ENCODE data around the gene TRIM16.
"Not testable (repeated sequence)": the region's sequence is repeated elsewhere in the genome, so short reads cannot be mapped to it uniquely, and the experiment has no call there.

Gene TRIM16

DNA sequence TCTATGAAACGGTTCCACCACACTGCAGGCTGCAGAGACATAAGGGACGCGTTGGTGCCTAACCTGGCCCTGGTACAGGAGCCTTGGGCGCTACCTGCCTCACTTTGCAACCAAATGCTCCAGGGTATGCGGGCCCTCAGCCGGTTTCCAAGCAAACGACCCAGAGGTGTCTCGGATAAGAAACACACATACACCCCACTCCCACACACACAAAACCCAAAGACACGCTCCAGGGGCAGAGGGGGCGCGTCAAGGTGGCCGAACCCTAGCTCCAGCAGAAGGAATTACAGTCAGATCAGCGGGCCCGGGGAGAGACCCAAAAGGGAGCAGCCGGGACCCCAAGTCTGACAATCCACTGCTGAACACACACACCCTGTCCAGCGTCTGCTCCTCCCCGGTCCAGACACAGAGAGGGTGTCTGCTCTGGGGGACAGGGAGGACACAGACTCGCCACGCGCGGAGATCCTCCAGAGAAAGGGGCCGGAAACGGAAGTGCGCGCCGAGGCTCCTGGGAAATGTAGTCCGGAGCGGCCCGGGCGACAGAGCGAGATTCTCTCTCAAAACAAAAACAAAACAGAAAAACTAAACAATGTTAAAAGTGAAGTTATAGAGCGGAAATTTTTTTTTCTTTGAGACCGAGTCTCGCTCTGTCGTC lies at the start of gene TRIM16:
Gene TRIM16, minus strand, starts transcription at position 488 of the 655 bp plus-strand sequence. CDS start 32,702 bp downstream, outside the sequence.
- DNase-seq (ENCODE audit: low read depth): peak; percentile 71

DNA sequence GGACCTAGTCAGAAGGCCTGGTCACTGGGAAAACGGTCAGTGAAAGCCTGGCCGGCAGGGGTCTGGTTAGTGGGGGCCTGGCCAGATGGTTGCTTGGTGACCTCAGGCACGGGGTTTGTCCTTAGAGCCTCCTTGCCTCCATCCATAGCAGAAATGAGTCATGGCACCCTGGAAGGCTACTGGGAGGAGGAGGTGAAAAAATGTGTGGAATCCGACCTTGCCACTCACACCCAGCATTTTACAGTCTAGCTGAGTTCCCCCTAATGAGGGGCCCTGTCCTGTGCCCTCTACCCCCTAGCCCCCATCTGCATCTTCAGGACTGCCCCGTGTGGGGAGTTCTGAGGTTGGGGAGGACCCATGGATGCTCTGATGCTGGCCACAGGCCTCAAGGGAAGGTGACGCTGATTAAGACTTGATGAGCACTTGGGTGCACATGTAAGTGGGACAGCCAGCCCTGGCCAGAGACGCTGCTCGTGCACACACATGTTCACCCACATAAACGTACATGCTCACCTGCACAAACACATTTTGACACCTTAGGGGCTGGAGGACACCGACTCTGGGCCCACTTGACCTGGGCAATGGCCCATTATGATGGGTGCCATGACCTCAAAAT lies 49.2 kb upstream of the TRIM16 start:
- not testable (repeated sequence) for DNase-seq (ENCODE audit: low read depth)

DNA sequence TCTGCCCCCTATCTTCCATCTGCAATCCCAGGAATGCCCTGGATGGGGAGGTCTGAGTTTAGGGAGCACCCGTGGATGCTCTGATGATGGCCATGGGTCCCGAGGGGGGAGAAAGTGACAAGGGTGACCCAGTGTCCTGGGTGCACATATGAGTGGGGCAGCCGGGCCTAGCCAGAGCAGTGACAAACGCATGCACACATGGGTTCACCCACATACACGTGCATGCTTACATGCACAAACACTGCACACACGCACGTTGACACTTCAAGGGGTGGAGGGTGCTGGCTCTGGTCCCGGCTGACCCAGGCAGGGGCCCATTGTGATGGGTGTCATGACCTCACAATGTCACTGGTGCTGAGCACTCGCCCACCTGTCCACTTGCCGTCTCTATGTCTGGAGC lies 47.8 kb upstream of the TRIM16 start, which contains the start of gene TBC1D26:
Gene TBC1D26, plus strand, starts transcription at position 384 of the 400 bp plus-strand sequence. CDS start 3,066 bp downstream, outside the sequence.
- not testable (repeated sequence) for DNase-seq (ENCODE audit: low read depth)

DNA sequence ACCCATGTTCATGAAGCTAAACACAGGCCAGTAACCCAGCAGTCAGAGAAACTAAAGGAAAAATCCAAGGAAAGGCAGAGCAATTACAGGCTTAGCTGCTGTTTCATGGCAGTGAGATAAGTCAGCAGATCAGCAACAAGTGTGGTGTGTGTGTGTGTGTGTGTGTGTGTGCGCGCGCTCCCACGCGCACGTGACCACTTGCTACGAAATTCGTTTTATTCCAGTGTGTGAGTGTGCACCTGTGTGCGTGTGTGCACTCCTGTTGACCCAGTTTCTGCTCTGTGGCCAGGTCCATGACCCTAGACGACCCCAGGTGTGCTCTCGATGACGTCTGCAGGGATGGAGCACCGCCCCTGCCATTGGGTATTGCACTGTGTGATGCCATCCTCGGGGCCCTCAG lies 46.4 kb upstream of the TRIM16 start:
- not testable (repeated sequence) for DNase-seq (ENCODE audit: low read depth)

DNA sequence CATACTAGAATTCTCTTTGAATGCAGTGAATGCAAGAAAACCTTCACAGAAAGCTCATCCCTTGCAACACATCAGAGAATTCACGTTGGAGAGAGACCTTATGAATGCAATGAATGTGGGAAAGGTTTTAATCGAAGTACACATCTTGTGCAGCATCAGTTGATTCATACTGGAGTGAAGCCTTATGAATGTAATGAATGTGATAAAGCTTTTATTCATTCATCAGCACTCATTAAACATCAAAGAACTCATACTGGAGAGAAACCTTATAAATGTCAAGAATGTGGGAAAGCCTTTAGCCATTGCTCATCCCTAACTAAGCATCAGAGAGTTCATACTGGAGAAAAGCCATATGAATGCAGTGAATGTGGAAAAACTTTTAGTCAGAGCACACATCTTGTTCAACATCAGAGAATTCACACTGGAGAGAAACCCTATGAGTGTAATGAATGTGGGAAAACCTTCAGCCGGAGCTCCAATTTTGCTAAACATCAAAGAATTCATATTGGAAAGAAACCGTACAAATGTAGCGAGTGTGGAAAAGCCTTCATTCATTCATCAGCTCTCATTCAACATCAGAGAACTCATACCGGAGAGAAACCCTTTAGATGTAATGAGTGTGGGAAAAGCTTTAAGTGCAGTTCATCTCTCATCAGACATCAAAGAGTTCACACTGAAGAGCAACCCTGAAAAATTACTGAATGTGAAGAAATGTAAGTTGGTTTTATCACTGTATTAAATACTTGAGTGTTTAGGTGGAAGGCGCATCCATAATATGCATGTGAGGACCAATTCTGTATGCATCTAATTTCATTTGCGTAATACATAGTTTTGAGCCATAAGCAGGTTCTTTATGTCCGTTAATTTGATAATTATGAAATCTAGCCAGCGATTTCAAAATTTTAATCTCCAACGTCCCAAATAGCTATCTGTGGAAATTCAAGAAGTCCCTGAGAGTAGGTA lies 32.8 kb upstream of the TRIM16 start:
- not testable (repeated sequence) for DNase-seq (ENCODE audit: low read depth)

DNA sequence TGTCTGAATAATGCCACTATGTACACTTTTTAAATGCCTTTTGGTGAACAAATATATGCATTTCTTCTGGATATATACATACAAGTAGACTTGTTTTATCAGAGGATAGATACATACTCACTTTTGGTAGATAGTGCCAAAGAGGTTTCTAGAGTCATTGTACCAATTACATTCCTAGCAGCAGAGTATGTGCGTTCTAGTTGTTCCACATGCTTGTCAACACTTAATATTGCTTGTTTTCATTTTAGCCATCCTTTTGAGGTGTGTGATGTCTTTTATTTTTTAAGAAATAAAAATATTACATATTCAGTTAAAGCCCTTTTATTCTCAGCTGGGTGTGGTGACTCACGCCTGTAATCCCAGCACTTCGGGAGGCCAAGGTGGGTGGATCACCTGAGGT lies 24.8 kb upstream of the TRIM16 start:
- DNase-seq (ENCODE audit: low read depth): not testable (repeated sequence)

DNA sequence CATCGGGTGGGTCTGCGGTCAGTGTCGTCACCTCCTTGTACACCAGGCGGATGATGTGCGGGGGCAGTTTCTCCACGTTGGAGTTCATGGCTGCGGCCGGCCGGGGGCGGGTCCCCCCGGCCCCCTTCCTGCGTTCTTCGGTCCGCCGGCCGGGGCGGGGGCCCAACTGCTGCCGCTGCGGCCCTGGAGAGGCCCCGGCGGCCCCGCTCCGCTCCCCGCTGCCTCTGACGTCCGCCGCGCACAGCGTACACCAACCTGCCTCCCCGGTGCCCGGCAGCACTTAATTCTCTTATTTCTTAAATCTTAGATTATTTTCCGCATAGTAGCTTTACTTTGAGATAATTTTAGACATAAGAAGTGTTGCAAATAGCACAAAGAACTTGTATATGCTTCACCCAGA lies 20.7 kb upstream of the TRIM16 start:
- not testable (repeated sequence) for DNase-seq (ENCODE audit: low read depth)

DNA sequence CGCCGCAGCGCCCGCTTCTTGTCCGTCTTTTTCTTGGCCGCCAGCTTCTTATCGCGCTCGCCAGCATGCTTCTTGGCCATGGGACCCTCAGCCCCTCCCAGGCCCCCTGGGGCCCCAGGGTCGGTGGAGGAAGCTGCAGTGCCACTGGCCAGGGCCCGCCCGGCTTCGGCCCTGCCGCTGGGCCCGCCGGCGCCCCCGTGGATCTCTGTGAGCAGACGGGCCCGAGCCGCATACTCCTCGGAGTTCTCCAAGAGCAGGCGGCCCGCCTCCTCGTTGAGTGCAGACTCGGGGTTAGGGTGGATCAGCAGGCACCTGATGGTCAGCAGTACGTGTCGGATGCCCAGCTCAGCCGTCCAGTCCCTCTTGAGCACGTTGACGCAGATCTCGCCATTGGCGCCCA lies 20.1 kb upstream of the TRIM16 start:
- DNase-seq (ENCODE audit: low read depth): not testable (repeated sequence)

DNA sequence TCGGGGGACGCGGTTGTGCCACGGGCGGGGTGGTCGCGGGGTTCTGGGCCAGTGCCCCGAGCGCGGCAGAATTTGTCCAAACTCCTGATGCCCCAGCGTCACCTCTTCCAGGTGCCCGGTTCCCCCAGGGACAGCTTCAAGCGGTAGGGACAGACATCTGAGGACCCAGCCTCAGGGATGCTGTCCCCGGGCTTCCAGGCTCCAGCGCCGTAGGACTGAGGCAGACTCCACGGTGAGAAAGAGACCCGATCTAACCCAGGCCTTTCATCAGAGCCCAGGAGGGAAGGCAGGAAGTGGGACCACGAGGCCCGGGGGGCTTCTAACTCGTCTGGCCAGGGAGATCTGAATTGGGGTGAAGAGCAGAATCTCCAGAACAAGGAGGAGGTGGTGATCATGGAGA lies 15.8 kb upstream of the TRIM16 start:
- DNase-seq (ENCODE audit: low read depth): not testable (repeated sequence)

DNA sequence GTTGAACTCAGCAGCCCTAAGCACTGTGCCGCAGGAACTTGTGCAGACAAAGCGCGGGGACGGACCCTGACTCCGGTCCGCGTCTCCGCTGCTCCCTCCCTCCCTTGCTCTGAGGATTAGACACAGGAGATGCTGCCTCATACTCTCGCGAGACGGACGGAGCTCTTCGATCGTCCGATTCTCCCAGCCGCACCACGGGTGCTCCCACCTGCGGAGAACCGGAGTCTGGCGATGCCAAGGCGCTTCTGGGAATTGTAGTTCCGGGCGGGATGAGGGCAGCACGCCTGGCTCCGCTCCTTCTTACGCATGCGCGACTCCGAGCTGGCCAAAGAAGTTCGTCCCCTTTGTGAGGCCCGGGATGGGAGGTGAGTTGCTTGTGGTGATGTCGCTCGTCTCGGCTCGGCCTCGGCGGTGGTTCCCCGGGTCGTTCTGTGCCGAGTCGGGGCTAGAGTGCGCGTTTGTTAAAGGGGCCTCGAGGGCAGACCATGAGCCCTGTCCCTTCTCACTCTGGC lies 15.4 kb upstream of the TRIM16 start, which contains the start of gene ZNF286A:
Gene ZNF286A, plus strand, starts transcription at position 340 of the 512 bp plus-strand sequence. CDS start 578 bp downstream, outside the sequence.
- DNase-seq (ENCODE audit: low read depth): peak; percentile 100

DNA sequence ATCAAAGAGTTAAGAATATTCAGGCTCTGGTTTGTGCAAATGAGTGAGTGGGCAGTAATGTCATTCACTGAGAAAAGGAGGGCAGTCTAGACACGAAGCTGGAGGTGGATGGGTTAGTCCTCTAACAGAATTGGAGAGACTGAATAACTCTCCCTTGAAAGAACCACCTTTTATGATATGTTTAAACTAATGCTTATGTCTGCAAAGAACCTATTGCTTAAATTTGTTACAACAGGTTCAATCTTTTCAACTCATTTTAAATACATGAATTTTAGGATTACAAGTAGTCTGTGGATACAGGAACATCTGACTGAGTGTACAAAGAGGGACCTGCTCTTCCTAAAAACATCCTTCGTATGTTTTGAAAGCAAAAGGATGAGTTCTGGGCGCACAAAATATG lies 14.9 kb upstream of the TRIM16 start:
- not testable (repeated sequence) for DNase-seq (ENCODE audit: low read depth)

DNA sequence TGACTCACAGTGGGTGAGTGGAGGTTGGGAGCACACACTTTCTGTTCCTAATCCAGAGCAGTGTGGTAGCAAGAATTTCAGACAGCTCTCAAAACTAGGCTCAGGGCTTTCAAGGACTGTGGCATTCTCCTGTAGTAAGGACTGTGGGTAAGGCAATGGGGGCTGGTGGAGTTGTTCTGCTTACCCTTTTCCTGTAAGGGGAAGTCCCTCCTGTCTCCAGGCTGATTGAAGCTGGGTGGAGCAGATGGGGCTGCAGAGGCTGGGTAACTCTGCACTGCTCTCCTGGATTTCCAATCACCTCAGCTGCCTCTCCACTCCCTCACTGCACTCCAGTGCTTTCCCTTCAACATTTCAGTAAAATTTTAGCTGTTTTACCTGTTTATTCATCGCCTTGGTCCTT lies 3.4 kb upstream of the TRIM16 start:
- DNase-seq (ENCODE audit: low read depth): not testable (repeated sequence)

DNA sequence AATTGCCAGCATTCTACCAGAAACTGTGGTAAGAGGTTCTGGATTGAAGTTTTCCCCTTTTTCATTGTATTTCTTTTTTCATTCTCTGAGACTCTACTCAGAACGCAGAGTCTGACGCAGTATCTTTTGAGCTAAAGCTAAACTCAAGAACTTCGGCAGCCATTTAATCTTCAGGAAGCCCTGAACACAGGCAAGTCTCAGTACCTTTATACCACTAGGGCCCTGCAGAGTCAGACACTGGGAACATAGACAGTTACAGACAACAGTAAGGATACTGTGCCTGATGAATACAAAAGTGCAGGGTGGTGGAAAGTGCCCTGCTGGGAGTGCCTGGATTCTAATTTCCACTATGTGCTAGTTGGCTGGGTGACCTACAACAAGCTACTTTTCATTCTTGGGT lies 976 bp downstream of the TRIM16 start:
- DNase-seq (ENCODE audit: low read depth): not testable (repeated sequence)

DNA sequence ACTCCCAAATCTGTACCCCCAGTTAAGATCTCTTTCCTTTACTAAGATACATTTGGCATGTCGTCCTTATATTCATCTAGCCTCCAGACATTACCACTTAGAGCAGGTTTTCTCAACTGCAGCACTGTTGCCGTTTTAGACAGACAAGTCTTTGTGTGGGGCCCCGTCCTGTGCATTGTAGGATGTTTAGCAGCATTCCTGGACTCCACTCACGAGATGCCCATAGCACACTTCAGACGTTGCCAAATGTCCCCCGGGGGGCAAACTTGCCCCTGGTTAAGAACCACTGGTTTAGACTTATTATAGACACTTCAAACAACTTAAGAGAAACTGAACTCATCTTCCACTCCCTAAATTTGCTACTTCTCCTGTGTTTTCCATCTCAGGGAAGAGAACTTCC lies 8.1 kb downstream of the TRIM16 start:
- DNase-seq (ENCODE audit: low read depth): not testable (repeated sequence)

DNA sequence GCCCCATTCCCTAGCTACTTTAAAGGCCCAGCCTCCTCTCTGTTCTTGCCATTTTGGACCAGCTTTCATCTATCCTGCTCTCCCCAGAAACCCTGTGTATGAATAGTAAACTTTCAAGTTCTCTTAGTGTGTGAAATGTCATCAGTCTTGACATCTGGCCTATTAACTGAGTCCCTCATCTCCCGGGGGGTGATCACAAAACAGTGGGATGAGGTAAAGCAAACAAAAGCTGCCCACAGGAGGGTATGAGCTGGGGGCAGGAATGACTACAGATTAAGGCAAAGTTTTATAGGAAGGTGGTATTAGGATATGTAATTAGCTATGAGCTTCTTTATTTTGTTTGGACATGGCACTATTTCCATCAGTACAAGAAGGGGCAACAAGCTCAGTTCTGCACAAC lies 9.5 kb downstream of the TRIM16 start:
- not testable (repeated sequence) for DNase-seq (ENCODE audit: low read depth)

DNA sequence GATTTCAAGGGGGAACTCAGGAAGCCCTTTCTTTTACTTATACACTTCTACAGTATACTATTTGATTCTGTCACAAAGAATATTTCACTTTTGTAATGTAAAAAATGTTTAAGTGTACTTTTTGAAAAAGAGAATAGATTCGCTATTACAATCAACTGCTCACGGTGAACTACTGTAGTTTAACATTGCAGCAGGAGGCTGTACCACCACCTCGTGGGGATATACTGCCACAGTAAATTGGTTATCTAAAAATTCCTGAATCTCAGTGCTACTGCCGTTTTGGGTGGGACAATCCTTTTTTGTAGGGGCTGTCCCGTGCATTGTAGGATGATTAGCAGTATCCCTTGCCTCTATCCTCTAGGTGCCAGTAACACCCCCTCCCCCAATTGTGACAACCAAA lies 14.6 kb downstream of the TRIM16 start:
- DNase-seq (ENCODE audit: low read depth): not testable (repeated sequence)

DNA sequence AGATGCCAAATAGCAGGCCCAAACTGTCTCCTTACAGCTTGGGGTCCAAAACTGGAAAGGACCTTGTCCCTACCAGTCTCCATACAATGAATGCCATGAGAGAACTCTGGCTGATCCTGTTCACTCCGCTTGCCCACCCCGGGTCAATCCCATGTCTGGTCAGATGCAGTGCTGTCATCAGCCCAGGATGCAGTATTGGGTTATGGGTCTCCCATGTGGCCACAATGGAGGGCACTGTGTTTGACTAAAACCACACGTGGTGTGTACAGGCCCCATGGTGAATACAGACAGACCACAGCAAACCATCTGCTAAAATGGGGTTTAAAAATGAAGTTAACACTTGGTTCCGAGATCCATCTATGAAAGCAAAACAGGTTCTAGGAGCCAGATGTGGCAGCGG lies 20.4 kb downstream of the TRIM16 start:
- DNase-seq (ENCODE audit: low read depth): no peak

DNA sequence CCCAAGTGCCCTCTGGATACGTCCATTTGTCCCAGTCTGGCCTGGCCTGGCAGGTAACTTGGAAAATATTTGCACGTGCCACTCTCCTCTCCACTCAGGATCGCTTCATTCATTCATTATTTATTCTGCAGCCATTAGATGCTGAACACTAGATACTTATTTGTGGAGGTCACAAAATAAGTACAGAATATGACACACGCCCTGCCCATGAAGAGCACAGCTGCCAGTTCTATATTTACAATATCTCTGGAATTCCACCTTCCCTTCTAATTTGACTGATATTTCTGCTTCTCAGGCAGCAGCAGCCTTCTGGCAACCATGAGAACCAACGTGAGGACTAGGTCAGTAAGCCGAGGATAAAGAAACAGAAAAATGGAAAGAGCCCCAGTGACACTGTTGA lies 20.9 kb downstream of the TRIM16 start:
- DNase-seq (ENCODE audit: low read depth): no peak

DNA sequence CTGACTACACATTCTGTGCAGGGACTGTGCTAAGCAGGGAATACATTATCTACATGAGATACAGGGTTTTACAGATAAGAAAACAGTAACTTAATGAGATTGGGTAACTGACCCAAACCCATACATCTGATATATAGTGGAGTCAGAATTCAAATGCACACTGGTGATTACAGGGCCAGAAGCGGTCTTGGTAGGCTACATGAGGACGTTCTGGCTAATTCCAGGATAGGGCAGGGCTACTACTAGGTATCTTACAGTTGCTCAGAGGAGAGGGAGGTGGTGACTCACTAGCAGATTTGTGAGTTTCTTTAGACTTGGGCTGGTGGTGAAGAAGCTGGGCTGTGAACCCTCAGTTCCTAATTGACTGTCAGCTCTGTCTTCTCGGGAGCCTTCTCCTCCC lies 21.4 kb downstream of the TRIM16 start:
- DNase-seq (ENCODE audit: low read depth): no peak

DNA sequence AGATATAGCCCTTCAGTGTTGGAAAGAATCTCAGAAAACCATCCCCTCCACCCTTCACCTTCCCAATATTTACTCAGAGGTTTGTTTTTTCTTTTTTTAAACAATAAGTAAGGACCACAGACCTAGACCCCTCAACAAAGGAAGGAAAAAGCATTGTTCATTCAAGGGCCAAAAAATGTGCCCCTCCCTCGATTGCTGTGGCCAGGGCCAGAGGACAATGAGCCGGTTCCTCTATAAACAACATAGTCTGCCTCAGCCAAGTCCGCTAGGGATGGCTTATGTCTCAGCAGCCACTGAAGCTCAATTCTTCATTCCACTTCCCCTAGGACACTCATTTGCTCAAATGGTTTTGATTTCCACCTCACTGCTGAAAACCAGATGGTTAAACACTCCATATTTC lies 24.0 kb downstream of the TRIM16 start:
- no peak for DNase-seq (ENCODE audit: low read depth)

DNA sequence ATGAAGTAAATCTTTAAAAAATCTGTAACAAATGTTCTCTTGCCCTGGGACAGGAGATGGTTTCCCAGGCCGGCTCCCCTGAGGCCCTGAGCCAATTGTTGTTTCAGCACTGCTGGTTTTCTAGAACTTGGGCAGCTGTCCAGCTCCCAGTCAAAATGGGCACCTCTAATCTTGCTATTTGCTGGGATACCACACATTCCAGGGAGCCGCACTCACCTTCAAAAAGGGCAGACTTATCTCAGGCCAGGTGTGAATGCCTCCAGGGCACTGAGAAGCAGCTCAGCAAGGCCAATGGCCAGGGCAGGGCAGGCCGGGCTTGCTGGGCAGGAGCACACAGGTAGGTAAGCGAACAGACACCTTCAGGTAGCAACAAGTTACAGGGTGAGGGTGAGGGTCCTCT lies 24.4 kb downstream of the TRIM16 start:
- no peak for DNase-seq (ENCODE audit: low read depth)

DNA sequence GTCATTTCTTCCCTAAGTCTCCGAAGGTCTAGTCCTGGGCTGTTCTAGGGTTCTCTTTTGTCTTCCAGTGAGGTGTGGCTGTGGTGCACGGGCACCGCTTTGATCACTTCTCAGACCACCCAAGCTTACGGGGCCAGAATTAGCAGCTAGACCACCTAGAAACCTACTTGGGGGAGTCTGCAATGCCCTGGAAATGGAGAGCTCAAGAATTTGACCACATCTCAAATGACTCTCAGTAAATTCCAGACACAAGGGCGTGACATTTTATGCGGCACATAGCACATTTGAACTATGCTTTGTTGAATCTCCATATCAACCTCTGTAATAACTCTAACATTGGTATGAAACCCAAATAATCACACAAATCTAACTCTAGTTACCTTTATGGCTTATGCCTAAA lies 24.9 kb downstream of the TRIM16 start:
- no peak for DNase-seq (ENCODE audit: low read depth)

All from ELR (cell line).